Naive thymus-derived CD8-positive, alpha-beta T cell (primary cell): ENCODE measurements around the gene HNRNPL. TPM values are rescaled to one million over a fixed set of nuclear protein-coding genes. Genes with fewer than 3 reads are reported as not detected.
A peak's percentile ranks its signal among the peaks of the same experiment; 100 is the strongest.
"Not testable (repeated sequence)": the region's sequence is repeated elsewhere in the genome, so short reads cannot be mapped to it uniquely, and the experiment has no call there.

Experiments used
- ATAC-seq, 2 donors: fragments of 150-1000 bp; cut with Tn5 transposase in 1 of 2; sonication (Bioruptor Pico), chemical (Tn5 transposase) in 1 of 2; 1 replicate in 1 of 2; 2 replicates in 1 of 2; pipeline ENCODE4 v1.10.0; 2021; ENCODE audit warnings: mild to moderate bottlenecking in 2 of 2, moderate library complexity in 2 of 2
- POLR2A ChIA-PET: fragments of 350-600 bp; sonication (Branson Sonifier 250); formaldehyde crosslinking; loops from one replicate; lab custom pipeline; 2021; ENCODE audit warnings: antibody characterized with exemption; lab: Charles Lee
- DNase-seq, 10 donors: peaks; one replicate each; pipeline versions ENCODE4 v3.0.0 to v3.0.0-alpha.2; 2020 to 2022
- H3K27ac Mint-ChIP-seq, 10 donors: one replicate each; pipeline ENCODE4 v1.8.0; 2020 to 2022; ENCODE audit warnings: mild to moderate bottlenecking in 10 of 10, mixed read lengths in 10 of 10, moderate library complexity in 4 of 10, inconsistent platforms in 1 of 10
- H3K27me3 Mint-ChIP-seq, 5 donors: one replicate each; pipeline ENCODE4 v1.8.0; 2021 to 2022; ENCODE audit warnings: mixed read lengths in 5 of 5
- H3K36me3 Mint-ChIP-seq, 3 donors: one replicate each; pipeline ENCODE4 v1.8.0; 2020 to 2022; ENCODE audit warnings: mixed read lengths in 3 of 3, mild to moderate bottlenecking in 2 of 3, inconsistent platforms in 1 of 3
- H3K4me1 Mint-ChIP-seq, 4 donors: one replicate each; pipeline ENCODE4 v1.8.0; 2021 to 2022; ENCODE audit warnings: mixed read lengths in 4 of 4
- H3K4me3 Mint-ChIP-seq, 10 donors: one replicate each; pipeline ENCODE4 v1.8.0; 2020 to 2022; ENCODE audit warnings: mild to moderate bottlenecking in 10 of 10, mixed read lengths in 10 of 10, moderate library complexity in 6 of 10, inconsistent platforms in 1 of 10
- H3K9me3 Mint-ChIP-seq, 9 donors: one replicate each; pipeline ENCODE4 v1.8.0; 2020 to 2022; ENCODE audit warnings: mixed read lengths in 9 of 9, mild to moderate bottlenecking in 3 of 9, inconsistent platforms in 1 of 9, moderate library complexity in 1 of 9
- polyA plus RNA-seq, 3 donors: library from polyadenylated mRNA; unstranded; fragments of 300-500 nt; fragmentation: Illumina TruSeq; gene quantifications; one replicate each; pipeline ENCODE4 v1.2.3, GENCODE V29; 2021
- total RNA-seq, 8 experiments: library from RNA in 2 of 8; stranded (reverse) in 2 of 8; gene quantifications; one replicate each; pipeline ENCODE4 v1.2.3 and lab custom pipeline; 2021 to 2026

The HNRNPL gene
- total and polyA plus RNA-seq, 5 experiments from 2014 or later, result 70.6 to 406 (median 77.6) TPM

GRCh38 chr19:38808741-38809140 lies 41.0 kb downstream of the HNRNPL start:
- no peak overlapping the region for H3K4me3 Mint-ChIP-seq
- DNase-seq (no peak), ATAC-seq (no peak)
- H3K27ac Mint-ChIP-seq, result no peak overlapping the region
- H3K4me1 Mint-ChIP-seq, result peaks cover 4 to 10% (median 6%) of the 10 kb centered on the region in 4 donors
- no peaks in the 10 kb centered on the region for H3K9me3 Mint-ChIP-seq
- H3K36me3 Mint-ChIP-seq, result peaks cover 0 to 16% (median 0%) of the 10 kb centered on the region in 3 donors
- no peaks in the 10 kb centered on the region for H3K27me3 Mint-ChIP-seq
- POLR2A ChIA-PET, result interaction anchor here (0.6 kb wide), 1 partner anchor 33 kb away, joined by 3 read pairs; no protein-coding TSS in a partner anchor

- ATAC-seq, H3K27me3 Mint-ChIP-seq, H3K9me3 Mint-ChIP-seq, POLR2A ChIA-PET, DNase-seq, H3K4me3 Mint-ChIP-seq: not testable (repeated sequence)
- Mint-ChIP-seq H3K36me3 (peaks cover 0 to 13% (median 0%) of the 10 kb centered on the region in 3 donors), H3K27ac (peak overlapping the region in 2 of 10 donors; percentile 7 to 60), H3K4me1 (peaks cover 4 to 10% (median 6%) of the 10 kb centered on the region in 4 donors)
Measured at GRCh38 chr19:38807374-38808098, 42.2 kb downstream of the HNRNPL start.

GRCh38 chr19:38806371-38806770 lies 43.4 kb downstream of the HNRNPL start:
- DNase-seq, result no peak
- POLR2A ChIA-PET, result no interaction called here

GRCh38 chr19:38805180-38805579 lies 44.6 kb downstream of the HNRNPL start:
- H3K27me3 Mint-ChIP-seq, result no peaks in the 10 kb centered on the region
- H3K9me3 Mint-ChIP-seq, result no peaks in the 10 kb centered on the region
- POLR2A ChIA-PET, result interaction anchor here (1.1 to 1.2 kb wide), 2 partner anchors 37 to 64 kb away, joined by 3 to 4 read pairs; no protein-coding TSS in a partner anchor
- DNase-seq, result no peak
- H3K4me1 Mint-ChIP-seq, result peaks cover 4 to 10% (median 6%) of the 10 kb centered on the region in 4 donors
- ATAC-seq, result no peak
- H3K4me3 Mint-ChIP-seq, result peak overlapping the region in 3 of 10 donors; percentile 24 to 41 (median 30)
- H3K27ac Mint-ChIP-seq, result peak overlapping the region in 2 of 10 donors; percentile 33 to 43
- peaks cover 0 to 13% (median 0%) of the 10 kb centered on the region in 3 donors for H3K36me3 Mint-ChIP-seq

More at GRCh38 chr19:38806371-38806770, 43.4 kb downstream of the HNRNPL start:
- Mint-ChIP-seq H3K36me3 (peaks cover 0 to 13% (median 0%) of the 10 kb centered on the region in 3 donors), H3K4me3 (no peak overlapping the region), H3K9me3 (no peaks in the 10 kb centered on the region), H3K27me3 (no peaks in the 10 kb centered on the region), H3K27ac (no peak overlapping the region), H3K4me1 (peaks cover 4 to 10% (median 6%) of the 10 kb centered on the region in 4 donors)
- ATAC-seq, result no peak

GRCh38 chr19:38803543-38803942 lies 46.2 kb downstream of the HNRNPL start:
- H3K27ac Mint-ChIP-seq, result no peak overlapping the region
- ATAC-seq, result no peak
- H3K4me3 Mint-ChIP-seq, result no peak overlapping the region
- POLR2A ChIA-PET, result no interaction called here
- H3K36me3 Mint-ChIP-seq, result peaks cover 0 to 15% (median 0%) of the 10 kb centered on the region in 3 donors
- H3K27me3 Mint-ChIP-seq, result no peaks in the 10 kb centered on the region
- peaks cover 4 to 10% (median 6%) of the 10 kb centered on the region in 4 donors for H3K4me1 Mint-ChIP-seq
- no peak for DNase-seq
- H3K9me3 Mint-ChIP-seq, result no peaks in the 10 kb centered on the region

- POLR2A ChIA-PET, result no interaction called here
- Mint-ChIP-seq H3K27ac (no peak overlapping the region), H3K36me3 (peaks cover 0 to 15% (median 0%) of the 10 kb centered on the region in 3 donors), H3K4me1 (peaks cover 3 to 10% (median 6%) of the 10 kb centered on the region in 4 donors), H3K9me3 (no peaks in the 10 kb centered on the region), H3K27me3 (no peaks in the 10 kb centered on the region), H3K4me3 (no peak overlapping the region)
- DNase-seq (no peak), ATAC-seq (no peak)
Measured at GRCh38 chr19:38801359-38802095, 48.3 kb downstream of the HNRNPL start.

- POLR2A ChIA-PET, result no interaction called here
- H3K4me3 Mint-ChIP-seq, result no peak overlapping the region
- ATAC-seq (no peak), DNase-seq (no peak)
- no peaks in the 10 kb centered on the region for H3K27me3 Mint-ChIP-seq
- no peaks in the 10 kb centered on the region for H3K9me3 Mint-ChIP-seq
- no peak overlapping the region for H3K27ac Mint-ChIP-seq
- peaks cover 3 to 10% (median 6%) of the 10 kb centered on the region in 4 donors for H3K4me1 Mint-ChIP-seq
- H3K36me3 Mint-ChIP-seq, result peaks cover 0 to 15% (median 0%) of the 10 kb centered on the region in 3 donors
Measured at GRCh38 chr19:38800577-38801347, 49.0 kb downstream of the HNRNPL start.

- Mint-ChIP-seq H3K27ac (peak overlapping the region in 1 of 10 donors; percentile 40), H3K36me3 (peaks cover 0 to 5% (median 0%) of the 10 kb centered on the region in 3 donors), H3K4me1 (no peaks in the 10 kb centered on the region), H3K4me3 (no peak overlapping the region), H3K27me3 (no peaks in the 10 kb centered on the region), H3K9me3 (no peaks in the 10 kb centered on the region)
- ATAC-seq, result no peak
- no peak for DNase-seq
- POLR2A ChIA-PET, result interaction anchor here (0.6 kb wide), 2 partner anchors 43 to 58 kb away, joined by 4 to 9 read pairs; no protein-coding TSS in a partner anchor
Measured at GRCh38 chr19:38799104-38799503, 50.7 kb downstream of the HNRNPL start.

GRCh38 chr19:38797781-38798180 lies 52.0 kb downstream of the HNRNPL start:
- DNase-seq, H3K36me3 Mint-ChIP-seq, H3K4me3 Mint-ChIP-seq, H3K9me3 Mint-ChIP-seq, POLR2A ChIA-PET, ATAC-seq, H3K27me3 Mint-ChIP-seq, H3K27ac Mint-ChIP-seq, H3K4me1 Mint-ChIP-seq: not testable (repeated sequence)

GRCh38 chr19:38796154-38796553 lies 53.6 kb downstream of the HNRNPL start:
- no peak for DNase-seq
- peaks cover 0 to 4% (median 0%) of the 10 kb centered on the region in 3 donors for H3K36me3 Mint-ChIP-seq
- POLR2A ChIA-PET, result no interaction called here
- H3K9me3 Mint-ChIP-seq, result no peaks in the 10 kb centered on the region
- no peak for ATAC-seq
- H3K4me1 Mint-ChIP-seq, result peaks cover 0 to 6% (median 2%) of the 10 kb centered on the region in 4 donors
- no peak overlapping the region for H3K4me3 Mint-ChIP-seq
- H3K27me3 Mint-ChIP-seq, result no peaks in the 10 kb centered on the region
- no peak overlapping the region for H3K27ac Mint-ChIP-seq

- peaks cover 0 to 6% (median 2%) of the 10 kb centered on the region in 4 donors for H3K4me1 Mint-ChIP-seq
- no peak for DNase-seq
- H3K4me3 Mint-ChIP-seq, result no peak overlapping the region
- H3K27ac Mint-ChIP-seq, result no peak overlapping the region
- no peaks in the 10 kb centered on the region for H3K27me3 Mint-ChIP-seq
- POLR2A ChIA-PET, result no interaction called here
- no peaks in the 10 kb centered on the region for H3K9me3 Mint-ChIP-seq
- ATAC-seq, result no peak
- H3K36me3 Mint-ChIP-seq, result peaks cover 0 to 4% (median 0%) of the 10 kb centered on the region in 3 donors
Measured at GRCh38 chr19:38795549-38795948, 54.2 kb downstream of the HNRNPL start.

GRCh38 chr19:38793671-38794070 lies 56.1 kb downstream of the HNRNPL start:
- H3K36me3 Mint-ChIP-seq, result no peaks in the 10 kb centered on the region
- POLR2A ChIA-PET, result interaction anchor here (1.2 kb wide), 1 partner anchor 38 kb away, joined by 3 read pairs; the partner anchor contains the start of gene ECH1

More at GRCh38 chr19:38793671-38794070, 56.1 kb downstream of the HNRNPL start:
- Mint-ChIP-seq H3K9me3 (no peaks in the 10 kb centered on the region), H3K4me3 (peak overlapping the region in 5 of 10 donors; percentile 19 to 72 (median 51)), H3K4me1 (peaks cover 0 to 6% (median 2%) of the 10 kb centered on the region in 4 donors), H3K27me3 (no peaks in the 10 kb centered on the region), H3K27ac (no peak overlapping the region)
- DNase-seq (no peak), ATAC-seq (no peak)
